IMR-90 (cell line): ENCODE data around the gene NADSYN1.

Experiments
- BHLHE40 ChIP-seq: fragments of 150-350 bp; IDR thresholded peaks from 2 replicates; pipeline ENCODE4 v1.6.1; 2016; ENCODE audit warnings: mild to moderate bottlenecking, low read depth, low read length
- CEBPB ChIP-seq: IDR thresholded peaks from 2 replicates; pipeline ENCODE4 v1.6.1; 2012; ENCODE audit warnings: low read depth, low read length, improper control_type of control experiment
- CTCF ChIP-seq: conservative IDR thresholded peaks from 2 replicates; pipeline ENCODE4 v1.5.1; 2012; ENCODE audit warnings: mild to moderate bottlenecking, low read depth, low read length, improper control_type of control experiment
- ELK1 ChIP-seq: fragments of 150-350 bp; IDR thresholded peaks from 2 replicates; pipeline ENCODE4 v1.6.1; 2016; ENCODE audit warnings: low read depth, mild to moderate bottlenecking, low read length, moderate library complexity, borderline replicate concordance
- MAFK ChIP-seq: IDR thresholded peaks from 2 replicates; pipeline ENCODE4 v1.6.1; 2012; ENCODE audit warnings: low read depth, low read length, improper control_type of control experiment
- MAZ ChIP-seq: IDR thresholded peaks from 2 replicates; pipeline ENCODE4 v1.6.1; 2012; ENCODE audit warnings: low read depth, mild to moderate bottlenecking, low read length, improper control_type of control experiment, moderate library complexity, borderline replicate concordance
- MXI1 ChIP-seq: IDR thresholded peaks from 2 replicates; pipeline ENCODE4 v1.6.1; 2012; ENCODE audit warnings: low read depth, mild to moderate bottlenecking, low read length, moderate library complexity, borderline replicate concordance
- POLR2A ChIP-seq: IDR thresholded peaks from 2 replicates; pipeline ENCODE4 v1.6.1; 2012; ENCODE audit warnings: mild to moderate bottlenecking, low read depth, low read length
- RFX5 ChIP-seq: IDR thresholded peaks from 2 replicates; pipeline ENCODE4 v1.8.0; 2012; ENCODE audit warnings: low read depth, mild to moderate bottlenecking, low read length, moderate library complexity
- SMC3 ChIP-seq: fragments of 150-350 bp; IDR thresholded peaks from 2 replicates; pipeline ENCODE4 v1.6.1; 2016; ENCODE audit warnings: low read depth, mild to moderate bottlenecking, antibody characterized with exemption, low read length, moderate library complexity
- TF ChIP-seq, protein P1 (sequence below): fragments of 150-350 bp; IDR thresholded peaks from 2 replicates; pipeline ENCODE4 v1.6.1; 2017; ENCODE audit warnings: mild to moderate bottlenecking, antibody characterized with exemption, low read length, low read depth

GRCh38 chr11:71530602-71531001 lies 77.6 kb downstream of the NADSYN1 start:
- TF ChIP-seq POLR2A (no peak), MXI1 (no peak), CTCF (no peak), BHLHE40 (no peak), ELK1 (no peak), SMC3 (no peak), CEBPB (no peak), MAFK (no peak), MAZ (no peak), RFX5 (no peak)
- TF ChIP-seq, protein P1, sequence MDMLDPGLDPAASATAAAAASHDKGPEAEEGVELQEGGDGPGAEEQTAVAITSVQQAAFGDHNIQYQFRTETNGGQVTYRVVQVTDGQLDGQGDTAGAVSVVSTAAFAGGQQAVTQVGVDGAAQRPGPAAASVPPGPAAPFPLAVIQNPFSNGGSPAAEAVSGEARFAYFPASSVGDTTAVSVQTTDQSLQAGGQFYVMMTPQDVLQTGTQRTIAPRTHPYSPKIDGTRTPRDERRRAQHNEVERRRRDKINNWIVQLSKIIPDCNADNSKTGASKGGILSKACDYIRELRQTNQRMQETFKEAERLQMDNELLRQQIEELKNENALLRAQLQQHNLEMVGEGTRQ, result no peak
